Activated T-cell treated with anti-CD3 and anti-CD28 coated beads for 24 hours (primary cell): ENCODE data around the gene SUMF1.

Experiments
- DNase-seq: peaks from one replicate; pipeline ENCODE4 v3.0.0-alpha.2; 2020; ENCODE audit warnings: low read depth

Gene SUMF1

DNA sequence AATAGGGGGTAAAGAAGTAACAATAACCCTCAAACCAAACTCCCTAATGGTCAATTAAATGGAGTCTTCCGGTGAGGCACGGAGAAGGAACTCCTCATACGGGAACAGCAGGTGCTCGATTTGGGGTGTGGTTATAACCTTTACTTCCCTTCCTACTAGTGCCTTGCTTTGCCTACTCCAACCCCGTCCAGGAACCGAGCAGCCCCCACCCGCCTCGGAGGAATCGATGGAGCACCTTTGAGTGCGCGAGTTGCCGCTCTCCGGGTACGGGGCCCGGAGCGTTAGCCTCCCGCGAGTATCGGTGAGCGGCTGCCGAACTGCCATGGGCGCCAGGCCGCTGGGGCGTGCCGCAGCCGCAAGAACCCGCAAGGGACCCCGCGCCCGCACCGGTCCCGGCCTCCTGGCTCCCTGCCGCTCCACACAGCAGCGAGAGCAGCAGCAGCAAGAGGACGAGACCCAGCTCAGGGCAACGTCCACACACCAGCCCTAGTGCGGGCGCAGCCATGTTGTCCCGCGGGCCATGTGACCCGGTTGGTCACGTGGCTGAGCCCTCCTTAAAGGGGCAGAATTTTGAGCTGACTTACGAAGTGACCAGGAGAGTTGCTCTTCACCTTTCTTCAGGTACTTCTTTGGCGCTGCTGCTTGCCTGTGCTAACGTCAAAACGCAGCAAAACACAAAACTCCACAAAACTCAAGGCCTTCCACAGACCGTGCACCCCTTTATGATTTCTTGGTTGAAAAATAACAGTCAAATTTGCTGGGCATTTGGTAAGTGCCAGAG is at the start of gene SUMF1:
Gene SUMF1 (minus strand): TSS at position 529 of the 781 bp plus-strand sequence. CDS start 24 bp downstream, at position 505.
- DNase-seq, result peak; percentile 67

DNA sequence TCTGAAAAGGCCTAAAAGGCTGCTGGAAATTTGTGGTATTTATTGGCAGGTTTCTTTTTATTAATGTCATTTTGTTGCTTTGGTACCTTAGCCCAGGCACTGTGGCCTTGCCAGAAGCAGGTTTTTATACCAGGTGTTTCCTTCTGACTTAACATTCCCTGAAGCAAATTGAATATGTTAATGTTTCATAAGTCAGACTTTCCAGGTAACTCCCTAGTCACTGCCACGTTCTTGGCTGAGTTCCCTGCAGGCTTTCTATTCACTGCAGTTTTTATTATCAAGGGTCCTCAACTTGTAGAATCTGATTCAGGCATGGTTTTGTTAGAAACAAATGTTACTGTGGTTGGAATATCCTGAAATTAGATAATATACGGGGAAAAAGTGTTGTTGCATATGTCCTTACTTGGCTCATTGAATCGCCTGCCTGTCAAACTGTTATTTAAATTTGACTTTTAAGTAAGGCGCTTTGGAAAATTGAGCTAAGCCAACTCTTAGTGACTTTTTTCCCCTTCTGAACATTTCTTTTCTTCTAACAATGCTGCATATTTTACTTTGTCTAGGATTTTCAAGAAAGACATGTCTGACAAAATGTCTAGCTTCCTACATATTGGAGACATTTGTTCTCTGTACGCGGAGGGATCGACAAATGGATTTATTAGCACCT is 49.0 kb upstream of the SUMF1 start:
- no peak for DNase-seq

DNA sequence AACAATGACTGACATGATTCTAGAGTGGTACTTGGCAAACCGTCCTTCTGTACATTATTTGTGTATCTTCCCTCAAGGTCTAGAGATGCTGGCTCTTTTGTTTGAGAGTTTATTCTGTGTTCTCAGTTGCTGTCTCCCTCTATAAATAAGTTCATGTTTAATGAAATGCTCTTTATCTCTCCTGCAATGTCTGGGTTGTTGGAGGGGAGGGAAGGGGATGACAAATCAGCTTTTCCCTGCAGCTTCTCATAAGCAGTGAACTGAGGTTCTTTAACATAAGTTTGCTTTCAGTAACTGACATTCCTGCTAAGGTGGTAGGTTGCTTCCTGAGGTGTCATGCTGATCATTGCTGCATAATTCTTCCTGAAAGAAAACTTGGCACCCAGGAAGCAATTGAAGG is 47.8 kb upstream of the SUMF1 start:
- DNase-seq, result no peak

DNA sequence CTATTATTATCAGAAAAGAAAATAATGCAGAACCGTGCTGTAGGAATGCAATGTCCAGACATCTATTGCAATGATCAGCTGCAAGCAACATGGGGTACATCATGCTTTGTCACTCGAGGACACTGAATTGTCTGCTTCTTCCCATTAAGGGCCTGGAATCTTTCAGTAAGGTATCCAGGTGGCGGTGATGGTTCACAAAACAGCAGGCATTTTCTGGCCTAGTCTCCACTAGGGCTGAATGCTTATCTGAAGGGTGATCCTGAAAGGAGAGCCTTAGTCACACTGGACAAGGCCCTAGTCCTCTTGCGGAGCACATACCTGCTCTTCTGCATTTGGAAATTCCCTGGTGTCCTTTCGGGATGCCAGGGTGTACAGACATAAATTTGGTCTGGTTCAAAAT is 47.3 kb upstream of the SUMF1 start:
- no peak for DNase-seq

DNA sequence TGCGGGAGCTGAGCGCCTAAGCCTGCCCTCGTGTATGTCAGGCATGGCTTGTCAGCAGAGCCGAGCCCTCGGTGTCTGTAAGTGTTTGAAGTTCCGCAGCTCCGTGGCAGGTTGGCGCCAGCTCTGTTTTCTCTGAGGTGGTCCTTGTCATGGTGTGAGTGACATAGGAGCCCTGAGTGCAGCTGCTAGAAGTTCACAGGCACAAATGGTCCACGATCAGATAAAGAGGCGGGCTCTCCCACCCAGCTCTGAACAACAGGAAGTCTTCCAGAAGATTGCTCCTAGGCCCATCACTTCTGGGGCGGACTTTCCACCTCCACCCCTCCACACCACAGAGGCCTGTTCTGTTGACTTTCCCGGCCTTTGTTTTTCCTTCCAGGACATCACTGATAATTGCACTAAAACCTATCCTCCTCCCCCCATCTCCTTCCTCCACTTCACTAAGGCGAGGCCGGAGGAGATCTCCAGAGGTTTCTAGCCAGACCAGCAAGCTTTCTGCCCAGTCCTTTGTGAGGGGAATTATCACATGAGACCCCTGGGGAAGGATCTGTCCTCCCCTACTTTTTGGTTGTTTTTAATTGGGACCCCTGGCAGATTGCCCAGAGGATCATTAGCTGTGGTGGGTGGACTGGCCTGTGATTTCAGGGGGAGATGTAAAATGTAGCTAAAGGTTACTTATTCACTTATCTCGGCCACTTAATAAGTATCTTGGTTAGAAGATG is 46.0 kb upstream of the SUMF1 start:
- DNase-seq, result no peak

DNA sequence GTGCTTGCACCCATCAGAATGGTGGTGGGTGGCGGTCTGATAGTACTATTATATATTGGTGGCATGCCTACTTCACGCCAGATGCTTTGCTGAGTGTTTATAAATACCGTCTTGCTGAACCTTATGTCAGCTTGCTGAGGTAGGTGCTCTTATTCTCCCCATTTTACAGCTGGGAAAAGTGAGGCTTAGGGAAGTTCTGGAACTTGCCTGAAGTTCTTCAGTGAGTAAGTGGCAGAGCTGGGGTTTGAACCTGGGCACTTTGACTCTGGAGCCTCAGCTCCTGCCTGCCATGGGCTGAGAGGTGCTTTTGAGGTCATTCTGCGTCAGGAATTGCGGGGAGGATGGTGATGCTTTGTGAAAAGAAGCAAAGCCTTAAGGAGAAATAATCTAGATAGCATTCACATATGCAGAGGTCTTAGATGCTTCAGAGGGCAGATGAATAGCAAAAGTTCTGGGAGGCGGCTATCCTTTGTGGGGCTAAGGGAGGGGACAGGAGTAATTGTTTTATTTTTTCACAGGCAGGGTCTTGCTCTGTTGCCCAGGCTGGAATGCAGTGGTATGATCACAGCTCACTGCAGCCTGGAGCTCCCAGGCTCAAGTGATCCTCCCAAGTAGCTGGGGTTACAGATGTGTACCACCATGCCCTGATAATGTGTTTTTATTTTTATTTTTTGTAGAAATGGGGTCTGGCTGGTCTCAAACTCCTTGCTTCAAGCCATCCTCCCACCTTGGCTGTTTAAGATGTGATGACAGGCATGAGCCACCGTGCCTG is 44.6 kb upstream of the SUMF1 start:
- no peak for DNase-seq

DNA sequence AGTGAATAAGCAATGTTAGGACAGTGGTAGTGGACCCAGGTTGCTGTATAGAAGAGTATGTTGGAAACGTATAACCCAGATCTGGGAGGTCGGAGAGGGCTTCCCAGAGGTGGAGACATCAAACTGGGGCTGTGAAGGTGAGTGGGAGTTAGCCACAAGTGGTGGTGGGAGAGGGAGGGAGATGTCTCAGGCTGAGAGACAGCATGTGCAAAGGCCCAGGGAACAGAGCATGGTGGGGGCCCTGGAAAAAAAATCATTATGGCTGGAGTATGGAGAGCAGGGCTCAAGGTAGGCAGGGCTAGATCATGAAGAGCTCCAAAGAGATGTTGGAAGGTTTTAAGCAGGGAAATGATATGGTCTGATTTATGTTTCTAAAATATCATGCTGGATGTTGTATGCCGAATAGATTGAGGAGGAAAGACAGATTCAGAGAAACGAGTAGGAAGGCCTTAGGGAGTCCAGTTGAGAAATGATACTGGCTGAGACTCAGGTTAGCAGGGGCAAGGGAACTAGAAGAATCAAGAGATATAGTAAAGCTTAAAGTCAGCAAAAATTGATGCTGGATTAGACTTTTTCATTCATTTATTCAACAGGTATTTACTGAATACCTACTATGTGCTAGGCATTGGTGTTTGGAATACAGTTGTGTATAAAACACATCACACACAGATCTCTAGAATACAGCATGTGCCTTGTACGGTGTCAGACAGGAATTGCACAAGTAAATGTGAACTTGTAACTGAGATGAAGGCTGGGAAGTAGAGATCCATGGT is 43.1 kb upstream of the SUMF1 start:
- no peak for DNase-seq

DNA sequence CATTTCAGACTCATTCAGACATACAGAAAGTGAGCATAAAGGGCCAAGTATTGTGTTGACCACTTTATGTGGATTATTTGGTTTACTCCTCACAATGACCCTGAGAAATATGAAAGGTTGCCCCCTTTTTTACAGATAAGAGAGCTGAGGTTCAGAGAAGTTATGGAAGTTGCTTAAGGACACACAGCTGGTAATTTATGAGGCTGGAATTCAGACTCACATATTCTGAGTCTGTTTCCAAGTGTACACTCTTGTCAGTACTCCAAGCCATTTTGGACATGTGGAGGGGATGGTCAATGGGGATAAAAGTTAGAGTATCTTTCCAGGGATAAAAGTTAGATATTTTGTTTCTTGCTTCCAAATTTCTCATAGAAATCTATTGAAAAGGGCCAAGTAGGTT is 42.0 kb upstream of the SUMF1 start:
- DNase-seq, result no peak

DNA sequence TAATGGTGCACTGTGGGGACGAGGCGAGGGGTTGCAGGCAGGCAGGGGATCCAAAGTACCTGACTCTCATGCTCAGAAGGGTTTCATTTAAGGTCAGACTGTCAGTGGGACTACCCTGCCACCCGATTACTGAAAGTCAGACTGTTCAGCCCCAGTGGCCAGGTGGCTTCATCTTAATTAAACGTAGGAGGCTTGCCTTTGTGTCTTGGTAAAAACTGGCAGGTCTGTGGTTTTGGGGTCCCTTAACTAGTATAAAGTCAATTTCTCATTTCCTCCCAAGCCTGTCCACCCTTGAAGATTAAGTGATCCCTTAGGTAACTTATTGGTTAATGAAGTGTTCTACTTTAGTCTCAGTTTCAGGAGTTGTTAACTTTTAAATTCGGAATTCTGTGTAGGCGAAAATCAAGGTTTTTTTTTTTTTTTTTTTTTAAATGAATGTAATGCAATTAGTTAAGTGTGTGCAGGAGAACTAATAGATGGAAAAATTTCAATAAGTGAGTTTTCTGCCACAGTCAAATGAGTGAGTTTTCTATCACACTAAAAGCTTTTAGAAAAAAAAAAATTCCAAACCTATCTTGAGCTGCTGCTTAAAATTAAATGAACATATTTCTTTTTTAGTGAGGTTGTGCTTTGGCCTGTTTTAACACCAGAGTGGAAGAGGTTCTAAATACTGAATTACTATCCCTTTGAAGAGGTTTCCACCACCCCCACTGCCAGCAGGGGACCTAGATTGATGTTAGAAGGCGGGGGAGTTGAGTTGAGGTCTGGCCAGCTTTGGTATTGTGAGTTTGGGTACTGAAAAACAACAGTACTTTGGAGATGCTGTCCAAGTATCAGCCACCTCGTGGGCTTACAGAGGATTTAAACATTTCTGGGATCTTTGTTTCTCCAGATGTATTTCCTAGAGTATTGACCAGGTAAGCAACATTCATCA is 41.2 kb upstream of the SUMF1 start:
- DNase-seq, result no peak

DNA sequence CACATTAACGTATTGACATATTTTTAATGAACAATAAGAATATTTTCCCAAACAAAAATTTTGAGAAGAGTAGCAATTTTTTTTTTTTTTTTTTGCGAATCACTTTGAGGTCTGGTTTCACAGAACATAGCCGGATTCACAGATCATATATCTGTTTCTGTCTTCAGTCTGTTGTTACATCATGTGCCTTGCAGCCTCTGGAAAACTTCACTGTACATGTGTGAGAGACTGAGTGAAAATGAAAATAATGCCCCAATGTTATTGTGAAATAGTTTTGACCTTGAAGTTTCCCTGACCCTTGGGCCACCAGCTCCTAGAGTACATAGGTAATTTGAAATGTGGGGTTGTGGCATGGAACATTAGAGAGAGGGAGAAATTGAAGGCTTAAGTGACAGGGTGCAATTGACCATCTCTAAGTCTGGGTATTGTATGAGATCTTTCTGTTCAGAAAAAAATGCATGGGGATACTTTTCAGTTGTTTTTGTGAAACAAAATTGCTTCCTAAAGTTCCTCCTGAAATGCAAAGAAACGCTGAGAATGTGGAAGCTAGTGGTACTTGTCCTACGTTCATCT is 40.0 kb upstream of the SUMF1 start:
- no peak for DNase-seq

DNA sequence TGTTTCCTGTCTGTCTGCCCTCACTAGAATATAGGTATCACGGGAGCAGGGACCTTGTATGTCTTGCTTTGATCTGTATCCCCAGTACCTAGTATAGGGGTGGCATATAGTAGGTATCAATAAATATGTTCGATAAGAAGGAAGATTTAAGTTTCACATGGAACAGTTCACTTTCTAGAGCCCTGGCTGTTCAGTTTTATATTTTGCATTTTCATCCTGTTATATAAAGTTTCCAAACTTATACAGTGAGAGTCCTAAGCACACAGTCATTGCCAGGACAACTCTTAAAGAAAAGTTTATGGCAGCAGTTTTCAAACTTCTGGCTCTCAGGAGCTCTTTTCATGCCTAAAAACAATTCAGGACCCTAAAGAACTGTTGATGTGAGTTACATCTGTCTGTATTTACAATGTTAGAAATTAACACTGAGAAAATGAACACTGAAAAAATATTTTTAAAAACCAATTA is 39.5 kb upstream of the SUMF1 start:
- DNase-seq, result no peak

DNA sequence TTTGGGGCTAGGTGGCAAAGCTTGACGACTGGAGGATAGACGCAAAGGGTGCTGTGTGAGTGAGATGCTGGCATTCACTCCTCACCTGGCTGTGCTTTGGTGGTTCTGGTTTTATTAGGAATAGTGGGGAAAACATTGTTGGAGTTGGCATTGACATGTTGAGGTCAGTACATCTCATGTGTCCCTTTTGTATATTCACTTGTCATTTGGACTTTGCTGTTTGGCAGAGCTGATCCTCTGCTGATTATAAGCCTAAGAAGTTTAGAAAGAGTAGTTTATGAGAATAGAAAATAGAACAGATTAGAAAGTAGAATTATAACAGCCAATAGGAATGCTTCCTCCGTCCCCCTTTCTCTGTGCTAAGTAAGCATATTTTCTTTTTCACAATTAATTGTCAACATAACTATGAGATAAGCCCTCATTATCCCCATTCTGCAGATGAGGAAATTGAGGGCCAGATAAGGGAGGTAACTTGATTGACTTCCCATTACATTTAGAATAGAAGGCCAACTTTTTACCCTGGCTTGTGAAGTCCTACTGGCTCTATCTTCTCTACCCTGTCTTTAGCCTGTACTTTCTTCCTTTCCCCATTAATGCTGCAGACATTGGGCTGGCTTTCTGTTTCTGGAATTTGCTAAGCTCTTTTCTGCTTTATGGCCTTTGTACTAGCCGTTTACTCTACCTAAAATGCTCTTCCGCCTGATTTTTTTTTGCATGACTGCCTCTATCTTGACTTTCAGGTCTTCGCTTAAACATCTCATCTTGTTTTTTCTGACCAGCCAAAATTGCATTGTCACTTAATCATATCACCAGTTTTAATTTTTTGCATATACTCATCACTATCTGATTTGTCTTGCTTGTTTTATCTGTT is 38.9 kb upstream of the SUMF1 start:
- no peak for DNase-seq

DNA sequence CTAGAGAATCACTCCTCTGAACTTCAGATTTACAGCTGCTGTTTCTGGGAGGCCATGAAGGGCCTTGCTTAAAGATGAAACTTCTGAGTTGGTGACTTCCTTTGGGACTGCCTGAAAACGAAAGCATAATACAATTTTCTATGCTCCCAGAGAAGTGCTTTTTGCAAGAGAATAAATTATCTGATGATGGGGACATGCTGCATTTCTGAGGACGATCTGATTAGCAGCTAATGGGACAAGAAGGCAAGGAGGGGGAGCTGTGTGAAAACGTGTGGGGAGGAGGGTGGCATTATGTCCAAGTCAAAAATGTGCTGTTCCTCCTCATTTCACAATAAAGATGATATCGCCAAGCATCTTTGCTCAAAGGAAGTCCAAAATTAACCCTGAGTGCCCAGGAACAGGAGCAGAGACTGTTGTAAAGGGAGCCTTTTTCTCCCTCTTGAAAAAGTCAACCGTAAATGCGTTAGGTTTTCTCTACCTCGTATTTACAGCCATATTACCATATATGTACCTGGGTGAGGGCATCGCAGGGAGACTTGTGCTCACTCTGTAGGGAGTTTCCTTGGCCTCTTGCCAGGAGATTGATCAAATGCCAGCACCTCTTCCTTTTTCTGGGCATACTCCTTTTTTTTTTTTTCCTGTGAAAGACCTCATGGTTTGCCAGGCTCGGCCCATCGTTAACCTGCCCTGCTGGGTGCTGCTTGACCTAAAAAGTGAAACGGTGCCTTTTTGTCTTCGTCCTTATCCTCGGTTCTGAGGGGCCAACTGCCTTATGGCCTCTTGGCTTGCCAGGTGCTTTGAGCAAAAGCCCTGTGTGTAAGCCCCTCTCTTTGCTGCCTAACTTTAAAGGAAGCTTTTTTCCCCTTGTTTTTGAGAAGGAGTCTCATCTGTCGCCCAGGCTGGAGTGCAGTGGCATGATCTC is 37.5 kb upstream of the SUMF1 start:
- DNase-seq, result no peak

DNA sequence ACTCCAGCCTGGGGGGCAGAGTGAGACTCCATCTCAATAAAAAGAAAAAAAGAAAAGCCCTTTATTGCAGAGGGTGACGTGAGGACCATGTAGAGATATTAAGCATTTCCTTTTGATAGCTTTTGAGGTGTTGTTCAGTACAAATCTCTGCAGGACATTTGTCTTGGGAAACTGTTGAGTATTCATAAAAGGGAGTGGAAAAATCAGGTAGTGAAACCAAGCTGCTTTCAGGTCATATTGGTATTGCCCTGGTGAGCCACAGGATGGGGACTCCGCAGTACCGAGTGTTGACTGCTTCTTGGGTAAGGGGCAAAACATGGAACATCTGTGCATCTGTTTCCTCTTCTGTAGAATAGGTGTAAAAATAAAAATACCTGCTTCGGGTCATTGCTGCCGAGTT is 36.0 kb upstream of the SUMF1 start:
- no peak for DNase-seq

DNA sequence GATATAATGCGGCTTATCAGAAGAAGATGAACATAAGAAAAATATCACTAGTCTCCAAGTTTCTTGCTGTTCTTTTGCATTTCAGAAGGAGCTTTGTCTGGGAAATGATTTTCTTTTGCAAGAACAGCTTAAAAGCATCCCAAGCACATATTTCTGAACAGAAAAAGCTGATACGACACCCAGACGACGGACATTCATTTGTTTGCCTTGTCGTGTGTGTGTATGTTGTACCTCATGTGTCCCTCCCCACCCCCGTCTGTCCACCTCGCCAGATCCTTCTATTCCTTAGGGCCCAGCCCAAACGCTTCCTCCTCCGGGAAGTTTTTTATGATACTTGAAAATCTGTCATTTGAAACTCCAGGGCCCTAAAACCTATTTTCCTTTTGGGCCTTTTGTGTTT is 34.9 kb upstream of the SUMF1 start:
- no peak for DNase-seq

DNA sequence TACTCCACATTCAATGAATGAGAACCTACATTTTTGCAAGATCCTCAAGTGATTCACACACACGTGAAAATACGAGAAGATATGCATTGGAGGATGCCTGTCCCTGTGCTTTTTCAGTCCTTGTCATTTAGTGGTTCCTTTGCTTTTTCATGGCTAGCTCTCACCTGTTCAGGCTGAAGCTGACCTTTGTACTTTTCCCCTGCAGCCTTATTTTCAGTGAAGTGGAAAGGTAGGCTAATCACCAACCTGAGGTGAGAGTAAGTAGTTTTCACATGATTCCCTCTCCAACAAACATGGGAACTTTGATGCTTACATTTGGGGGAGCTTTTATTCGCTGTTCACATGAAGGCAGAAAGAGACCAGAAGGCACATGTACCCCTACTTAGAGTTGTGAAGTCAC is 34.4 kb upstream of the SUMF1 start:
- no peak for DNase-seq

DNA sequence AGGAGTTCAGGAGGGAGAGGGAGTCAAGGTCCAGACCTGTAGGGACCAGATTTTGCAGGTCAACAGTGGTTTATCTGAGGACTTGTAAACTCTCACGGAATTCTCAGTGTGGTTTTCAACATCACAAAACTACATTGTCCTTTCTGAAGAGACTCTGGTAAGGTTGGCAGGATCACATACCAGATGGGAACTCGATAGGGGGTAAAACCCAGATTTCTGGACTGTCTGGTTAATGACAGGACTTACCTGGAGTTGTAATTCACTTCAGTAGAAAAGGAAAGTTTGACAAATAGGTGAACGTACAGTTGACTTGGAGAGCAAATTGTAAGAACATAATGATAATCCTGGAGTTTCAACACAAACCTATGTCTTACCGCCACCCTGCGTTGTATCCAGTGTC is 31.4 kb upstream of the SUMF1 start:
- no peak for DNase-seq

DNA sequence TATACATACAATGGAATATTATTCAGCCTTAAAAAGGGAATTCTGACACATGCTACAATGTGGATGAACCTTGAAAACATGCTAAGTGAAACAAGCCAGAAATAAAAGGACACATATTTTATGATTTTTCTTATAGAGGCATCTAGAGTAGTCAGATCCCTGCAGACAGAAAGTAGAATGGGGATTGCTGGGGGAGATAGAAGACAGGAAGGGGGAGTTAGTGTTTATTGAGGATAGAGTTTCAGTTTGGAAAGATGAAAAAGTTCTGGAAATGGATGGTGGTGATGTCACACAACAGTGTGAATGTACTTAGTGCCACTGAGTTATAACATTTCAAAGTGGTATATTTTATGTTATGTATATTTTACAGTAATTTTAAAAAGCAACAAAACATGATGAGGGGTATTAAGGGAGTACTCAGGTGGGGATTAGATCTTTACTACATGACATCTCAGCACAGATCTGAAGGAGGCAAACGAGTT is 30.8 kb upstream of the SUMF1 start:
- no peak for DNase-seq
